Myocyte (in vitro differentiated cells): ENCODE data around the gene PMM1. TPM values are rescaled to one million over a fixed set of nuclear protein-coding genes. Genes with fewer than 3 reads are reported as not detected.

Source experiments
- DNase-seq: peaks from one replicate; pipeline ENCODE4 v3.0.0-alpha.2; 2012; ENCODE audit warnings: low read depth
- total RNA-seq: library from RNA; depleted of rRNA; stranded (reverse); fragments of >200 nt; gene quantifications from 2 replicates; pipeline ENCODE4 v1.2.3, GENCODE V29; 2014

PMM1 gene
- total RNA-seq, 1 donor from 2014 or later: 22.9 TPM

DNA sequence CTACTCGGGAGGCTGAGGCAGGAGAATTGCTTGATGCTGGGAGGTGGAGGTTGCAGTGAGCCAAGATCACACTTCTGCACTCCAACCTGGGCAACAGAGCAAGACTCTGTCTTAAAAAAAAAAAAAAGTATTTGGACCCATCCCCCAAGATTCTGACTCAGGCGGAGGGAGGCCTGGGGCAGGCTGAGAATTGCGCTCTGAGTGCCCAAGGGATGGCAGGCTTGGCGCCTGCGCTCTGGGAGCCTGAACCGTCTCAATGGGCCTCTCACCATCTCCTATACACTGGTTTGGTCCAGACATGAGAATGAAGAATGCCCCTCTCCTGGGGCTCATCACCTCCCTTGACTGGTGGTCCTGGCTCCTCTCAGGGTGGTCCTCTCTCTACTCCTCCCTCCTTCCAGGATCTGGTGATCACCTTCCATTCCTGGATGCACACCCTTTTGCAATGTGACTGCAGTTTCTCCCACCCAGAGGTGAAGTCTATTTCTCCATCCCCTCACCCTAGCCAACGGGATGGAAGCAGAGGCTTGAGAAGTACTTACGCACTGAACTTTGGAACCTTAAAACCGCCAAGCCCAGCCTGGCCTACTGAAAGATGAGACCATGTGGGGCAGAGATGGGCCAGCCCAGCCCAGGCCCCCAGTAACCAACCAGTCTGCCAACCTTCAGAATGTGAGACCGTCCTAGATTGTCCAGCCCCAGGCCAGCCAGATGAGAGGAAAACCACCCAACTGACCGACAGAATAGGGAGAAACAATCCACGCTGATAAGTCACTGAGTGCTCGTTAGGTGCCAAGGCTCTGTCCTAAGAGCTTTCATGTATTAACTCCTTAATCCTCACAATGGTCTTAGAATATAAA, 50.3 kb downstream of the PMM1 start:
- no peak for DNase-seq

DNA sequence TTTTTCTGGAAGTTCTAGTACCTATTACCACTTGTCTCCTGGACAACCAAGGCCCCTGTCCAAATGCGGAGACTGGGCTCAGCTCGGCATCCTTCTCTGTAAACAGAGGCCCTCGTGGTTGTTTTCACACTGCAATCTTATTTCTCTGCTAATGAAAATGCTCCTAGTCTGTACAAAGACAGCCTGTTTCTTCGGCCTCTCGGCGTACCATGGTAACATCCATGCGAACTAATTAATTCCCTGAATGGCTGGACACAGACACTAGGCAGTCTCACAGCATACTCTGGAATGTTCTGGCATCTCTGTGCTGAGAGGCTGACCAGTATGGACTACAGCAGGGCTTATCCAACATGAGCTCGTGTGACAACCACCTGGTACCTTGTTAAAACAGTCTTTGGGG, 51.1 kb downstream of the PMM1 start:
- no peak for DNase-seq

DNA sequence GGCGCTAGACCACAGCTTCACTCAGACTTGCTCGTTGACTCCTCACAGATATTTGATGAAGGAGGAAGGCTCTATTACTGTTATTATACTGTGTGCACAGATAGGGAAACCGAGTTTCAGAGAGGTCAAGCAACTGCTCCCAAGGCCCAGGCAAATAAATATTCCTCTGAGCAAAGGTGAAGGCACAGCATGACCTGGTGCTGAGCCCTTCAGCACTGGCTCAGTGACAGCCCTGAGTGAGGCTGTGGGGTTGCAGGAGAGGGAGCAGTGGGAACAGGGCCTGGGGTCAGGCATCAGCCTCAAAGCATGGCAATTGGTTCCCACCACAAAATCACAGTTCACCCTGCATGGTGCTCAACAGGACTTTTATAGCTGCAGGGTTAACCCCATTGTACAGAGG, 52.4 kb downstream of the PMM1 start:
- DNase-seq: no peak

DNA sequence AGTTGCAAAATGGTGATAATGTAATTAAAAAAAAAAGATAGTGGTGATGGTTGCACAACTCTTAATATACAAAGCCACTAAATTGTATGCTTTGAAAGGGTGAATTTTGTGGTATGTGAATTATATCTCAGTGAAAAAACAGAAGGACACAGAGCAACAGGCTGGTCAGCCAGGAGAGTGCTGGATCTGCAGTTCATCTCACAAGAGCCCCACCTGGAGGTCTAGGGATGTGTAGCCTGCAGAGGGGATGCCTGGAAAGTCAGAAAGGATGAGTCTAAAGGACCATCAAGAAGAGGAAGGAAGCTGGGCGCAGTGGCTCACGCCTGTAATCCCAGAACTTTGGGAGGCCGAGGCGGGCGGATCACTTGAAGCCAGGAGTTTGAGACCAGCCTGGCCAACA, 54.4 kb downstream of the PMM1 start:
- no peak for DNase-seq

DNA sequence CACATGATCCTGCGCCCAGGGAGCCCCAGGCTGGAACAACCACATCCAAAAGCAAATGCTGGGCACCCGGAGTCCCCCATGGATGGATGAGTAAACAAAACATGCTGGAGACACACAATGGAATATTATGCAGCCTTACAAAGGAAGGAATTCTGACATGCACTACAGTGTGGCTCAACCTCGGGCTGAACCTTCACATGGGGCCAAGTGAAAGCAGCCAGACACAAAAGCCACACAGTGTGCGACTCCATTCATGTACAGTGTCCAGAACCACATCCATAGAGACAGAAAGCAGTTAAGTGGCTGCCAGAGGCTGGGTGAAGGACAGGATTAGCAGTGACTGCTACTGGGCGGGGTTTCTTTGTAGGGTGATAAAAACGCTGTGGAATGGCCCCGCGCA, 55.4 kb downstream of the PMM1 start:
- DNase-seq: no peak

DNA sequence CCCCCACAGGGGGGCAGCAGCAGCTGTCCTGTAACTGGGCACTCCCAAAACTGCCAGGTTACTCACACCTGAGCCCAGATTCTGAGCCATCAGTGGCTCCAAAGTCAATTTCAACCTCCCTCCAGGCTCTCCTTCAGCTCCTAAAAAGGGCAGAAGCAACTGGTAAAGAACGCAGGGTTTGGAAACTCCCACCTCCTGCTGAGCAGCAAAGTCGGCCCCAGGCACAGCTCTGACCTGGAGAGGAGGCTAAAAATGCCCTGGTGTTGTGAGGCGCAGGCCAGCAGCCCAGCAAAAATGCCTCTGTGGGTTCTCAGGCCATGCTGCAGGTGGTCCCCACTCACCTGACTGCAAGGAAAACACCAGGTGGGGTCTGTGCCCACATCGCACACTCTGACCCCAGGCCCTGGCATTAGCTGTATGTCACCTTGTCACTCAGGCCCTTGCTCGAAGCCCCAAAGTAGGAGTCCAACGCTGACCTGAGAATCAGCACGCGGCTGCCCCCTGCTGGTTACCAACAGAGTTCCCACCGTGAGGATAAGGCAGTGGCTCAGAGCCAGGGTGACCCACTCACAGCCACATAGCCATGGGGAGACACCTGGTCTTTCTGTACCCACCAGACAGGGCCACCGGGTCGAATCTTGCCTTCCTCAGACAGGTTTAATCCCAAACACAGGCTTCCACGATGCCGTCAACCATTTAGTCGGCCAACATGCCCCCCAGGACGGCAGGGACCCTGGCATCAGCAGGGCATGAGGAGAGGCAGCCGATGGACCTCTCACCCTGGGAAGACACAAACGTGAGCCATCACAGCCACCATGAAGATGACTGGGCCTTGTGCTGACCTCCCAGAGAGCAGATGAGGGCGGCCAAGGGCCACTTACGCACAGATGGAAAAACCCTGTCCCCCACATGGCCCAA, 56.5 kb downstream of the PMM1 start:
- peak; percentile 67 for DNase-seq

DNA sequence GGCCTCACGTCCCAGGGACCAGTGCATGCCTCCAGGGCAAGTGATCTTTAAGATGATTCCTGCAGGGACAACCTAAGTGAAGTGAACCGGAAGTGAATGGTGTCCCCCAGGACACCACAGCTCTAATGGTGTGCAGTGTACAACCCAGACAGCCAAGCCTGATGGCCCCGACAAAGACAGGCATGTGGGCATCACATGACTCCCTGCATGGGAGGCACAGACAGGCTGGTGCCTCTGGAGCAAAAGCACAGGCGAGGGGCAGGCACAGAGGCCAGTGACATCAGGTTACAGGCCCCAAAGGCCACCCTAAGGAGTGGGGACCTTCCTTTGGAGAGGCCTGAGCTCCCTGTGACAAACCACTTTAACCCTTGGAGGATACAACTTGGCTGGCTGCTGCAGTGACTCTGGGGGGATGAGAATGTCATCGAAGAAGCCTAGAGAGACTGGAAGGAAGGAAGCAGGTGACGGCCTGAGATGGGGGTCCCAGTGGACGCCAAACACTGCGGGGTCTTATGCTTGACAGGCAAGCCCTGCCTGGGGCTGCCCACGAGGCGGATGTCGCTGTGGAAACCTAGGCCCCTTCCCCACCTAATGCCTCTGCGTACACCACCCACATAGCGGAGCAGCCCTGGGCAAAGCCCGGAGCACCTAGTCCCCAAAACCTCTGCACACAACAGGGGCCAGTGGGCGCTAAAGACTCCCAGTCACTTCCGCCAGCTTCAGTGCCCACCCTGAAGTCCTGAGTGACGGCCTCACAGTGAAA, 57.7 kb downstream of the PMM1 start:
- DNase-seq: no peak

DNA sequence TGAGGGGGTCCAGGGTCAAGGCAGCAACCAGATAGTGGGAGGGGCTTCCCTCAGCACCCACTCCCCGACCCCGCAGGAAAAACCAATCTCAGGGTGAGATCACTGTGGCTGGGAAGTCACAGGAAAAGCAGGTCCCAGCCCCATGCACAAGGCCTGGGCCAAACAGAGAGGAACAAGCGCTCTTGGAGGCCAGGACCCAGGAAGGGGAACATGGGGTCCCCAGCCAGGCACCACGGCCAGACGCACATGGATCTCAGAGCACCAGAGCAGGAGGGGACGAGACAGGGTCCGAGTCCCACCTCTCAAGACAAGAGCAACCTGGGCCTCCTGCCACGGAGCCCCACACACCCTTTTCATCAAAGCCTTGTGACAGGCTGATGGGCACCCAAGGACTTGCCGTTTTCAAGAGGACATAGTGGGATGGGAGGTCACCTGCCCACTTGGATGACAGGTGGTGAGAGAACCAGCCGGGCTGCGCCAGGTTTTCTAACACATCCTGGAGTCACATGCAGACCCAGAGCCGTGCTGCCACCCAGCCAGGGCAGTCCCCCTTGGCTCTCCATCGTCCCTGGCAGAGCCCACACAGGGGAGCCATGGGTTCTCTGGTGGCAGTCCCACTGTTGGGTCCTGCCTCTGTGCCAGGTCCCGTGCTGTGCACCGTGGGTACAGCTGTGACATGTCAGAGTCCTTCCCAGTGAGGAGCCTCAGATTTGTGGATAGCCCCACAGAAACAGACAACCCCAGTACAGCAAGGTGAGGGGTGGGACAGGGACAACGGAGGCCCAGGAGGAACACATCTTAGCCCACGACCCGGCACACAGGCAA, 58.5 kb downstream of the PMM1 start:
- DNase-seq: no peak

DNA sequence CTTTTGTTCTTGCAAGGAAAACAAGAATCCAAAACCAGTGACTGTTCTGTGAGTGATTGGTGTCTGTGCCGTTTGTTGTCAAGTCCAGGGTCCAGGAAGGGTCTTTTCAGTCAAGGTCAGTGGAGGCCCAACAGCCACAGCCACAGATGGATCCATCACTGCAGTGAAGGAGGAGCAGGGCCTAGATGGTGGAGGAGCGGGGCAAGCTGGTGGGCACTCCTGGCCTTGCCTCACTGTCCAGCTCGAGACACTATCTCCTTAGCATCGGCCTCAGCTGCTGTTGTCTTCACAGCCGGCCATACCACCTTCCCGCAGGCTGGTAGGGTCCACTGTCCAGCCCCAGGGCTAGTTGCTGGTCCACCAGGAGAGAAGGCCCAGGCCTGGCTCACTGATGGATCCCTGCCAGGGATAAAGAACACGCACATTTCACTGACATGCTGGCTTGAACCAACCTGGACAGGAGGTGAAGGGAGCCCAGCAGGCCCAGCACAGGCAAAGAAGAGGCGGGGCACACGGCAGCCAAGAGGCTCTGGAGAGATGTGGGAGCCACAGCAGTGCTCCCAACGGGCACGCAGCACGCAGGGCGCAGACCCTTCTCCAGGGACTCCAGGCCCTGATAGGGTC, 60.6 kb downstream of the PMM1 start:
- DNase-seq: no peak

DNA sequence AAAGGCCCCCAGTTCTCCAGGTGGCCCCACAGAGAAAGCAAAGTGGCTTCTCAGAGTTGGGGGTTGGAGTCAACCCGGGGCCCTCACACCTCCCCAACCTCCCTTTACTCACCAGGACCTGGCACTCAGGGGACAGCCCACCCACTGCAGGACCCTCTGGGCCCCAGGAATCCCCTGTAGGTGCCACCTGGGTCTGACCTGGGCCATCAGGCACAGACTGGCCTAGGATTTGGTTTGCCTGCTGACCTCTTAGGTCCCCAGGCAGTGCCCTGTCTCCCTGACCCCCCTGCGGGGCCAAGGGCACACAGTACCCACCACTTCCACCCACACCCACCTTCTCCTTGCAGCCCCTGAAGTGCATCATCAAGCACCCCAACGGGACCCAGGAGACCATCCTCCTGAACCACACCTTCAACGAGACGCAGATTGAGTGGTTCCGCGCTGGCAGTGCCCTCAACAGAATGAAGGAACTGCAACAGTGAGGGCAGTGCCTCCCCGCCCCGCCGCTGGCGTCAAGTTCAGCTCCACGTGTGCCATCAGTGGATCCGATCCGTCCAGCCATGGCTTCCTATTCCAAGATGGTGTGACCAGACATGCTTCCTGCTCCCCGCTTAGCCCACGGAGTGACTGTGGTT, 61.4 kb downstream of the PMM1 start:
- no peak for DNase-seq

Other genes starting within 250 kb of the PMM1 start
- gene TEF, start 207.9 kb downstream of the PMM1 start, total RNA-seq: 10.3 and 10.5 TPM in 2 replicates
- 21.4 and 26.2 TPM in 2 replicates for gene TOB2, start 143.0 kb downstream of the PMM1 start, total RNA-seq
- gene PHF5A, start 121.1 kb downstream of the PMM1 start, total RNA-seq: 40.0 and 47.2 TPM in 2 replicates
- 107 and 122 TPM in 2 replicates for gene ACO2, start 120.7 kb downstream of the PMM1 start, total RNA-seq
- gene POLR3H, start 45.4 kb downstream of the PMM1 start, total RNA-seq: 22.0 and 23.8 TPM in 2 replicates
- gene CSDC2, start 28.8 kb downstream of the PMM1 start, total RNA-seq: 24.6 and 31.7 TPM in 2 replicates
- 20.2 and 22.4 TPM in 2 replicates for gene DESI1, start 31.2 kb upstream of the PMM1 start, total RNA-seq
- gene XRCC6, start 31.5 kb upstream of the PMM1 start, total RNA-seq: 346 and 353 TPM in 2 replicates
- 129 and 137 TPM in 2 replicates for gene SNU13, start 99.0 kb upstream of the PMM1 start, total RNA-seq
- 0.08 TPM in 1 of 2 replicates, not detected in the other for gene MEI1, start 109.7 kb upstream of the PMM1 start, total RNA-seq
- 12.3 and 22.1 TPM in 2 replicates for gene CCDC134, start 210.8 kb upstream of the PMM1 start, total RNA-seq
- 120 and 152 TPM in 2 replicates for gene SREBF2, start 243.3 kb upstream of the PMM1 start, total RNA-seq